WTC11 (cell line): ENCODE measurements around the gene HINT3. TPM values are rescaled to one million over a fixed set of nuclear protein-coding genes. Genes with fewer than 3 reads are reported as not detected.
A peak's percentile ranks its signal among the peaks of the same experiment; 100 is the strongest.

Source experiments
- ATAC-seq: fragments of 200-7000 bp; cut with Tn5 transposase; 2 replicates; pipeline ENCODE4 v1.10.0; 2021; ENCODE audit warnings: mild to moderate bottlenecking, moderate library complexity
- CTCF ChIA-PET: fragments of 300-600 bp; sonication (Branson Sonifier 250); formaldehyde crosslinking; loops from one replicate; lab custom pipeline; 2021; ENCODE audit warnings: antibody characterized with exemption; lab: Charles Lee
- POLR2A ChIA-PET: fragments of 350-600 bp; sonication (Branson Sonifier 250); formaldehyde crosslinking; loops from one replicate; lab custom pipeline; 2021; ENCODE audit warnings: antibody characterized with exemption; lab: Charles Lee
- DNase-seq: peaks from one replicate; pipeline ENCODE4 v3.0.0; 2021; ENCODE audit warnings: low spot score
- H3K27ac Mint-ChIP-seq: 2 replicates; pipeline ENCODE4 v1.8.0; 2021; ENCODE audit warnings: mixed read lengths
- H3K27me3 Mint-ChIP-seq: 2 replicates; pipeline ENCODE4 v1.8.0; 2021; ENCODE audit warnings: low read depth, mild to moderate bottlenecking, moderate library complexity, mixed read lengths
- H3K36me3 Mint-ChIP-seq: 2 replicates; pipeline ENCODE4 v1.8.0; 2021; ENCODE audit warnings: mixed read lengths
- H3K4me1 Mint-ChIP-seq: 2 replicates; pipeline ENCODE4 v1.8.0; 2022; ENCODE audit warnings: mixed read lengths
- H3K4me3 Mint-ChIP-seq: 2 replicates; pipeline ENCODE4 v1.8.0; 2021; ENCODE audit warnings: mild to moderate bottlenecking, moderate library complexity, mixed read lengths
- H3K9me3 Mint-ChIP-seq: 2 replicates; pipeline ENCODE4 v1.8.0; 2021; ENCODE audit warnings: mixed read lengths
- CREB1 ChIP-seq: sonication (generic); formaldehyde crosslinking; IDR thresholded peaks from 2 replicates; pipeline ENCODE4 v1.8.0; 2023; ENCODE audit warnings: mild to moderate bottlenecking, missing genetic modification reagents
- ESRRA ChIP-seq: sonication (generic); formaldehyde crosslinking; IDR thresholded peaks from 2 replicates; pipeline ENCODE4 v1.8.1; 2022; ENCODE audit warnings: mild to moderate bottlenecking, missing genetic modification reagents, borderline replicate concordance
- HMGXB4 ChIP-seq: sonication (generic); formaldehyde crosslinking; IDR thresholded peaks from 2 replicates; pipeline ENCODE4 v1.8.1; 2023; ENCODE audit warnings: mild to moderate bottlenecking, moderate library complexity, missing genetic modification reagents
- IRF1 ChIP-seq: sonication (generic); formaldehyde crosslinking; IDR thresholded peaks from 2 replicates; pipeline ENCODE4 v1.8.0; 2023; ENCODE audit warnings: missing genetic modification reagents
- JUN ChIP-seq: sonication (generic); formaldehyde crosslinking; IDR thresholded peaks from 2 replicates; pipeline ENCODE4 v1.8.0; 2023; ENCODE audit warnings: mild to moderate bottlenecking, missing genetic modification reagents
- MXD4 ChIP-seq: fragments of 250-450 bp; sonication (Bioruptor Pico); IDR thresholded peaks from 2 replicates; pipeline ENCODE4 v1.8.0; 2021; ENCODE audit warnings: mild to moderate bottlenecking, moderate library complexity, borderline replicate concordance
- NFE2L1 ChIP-seq: sonication (generic); formaldehyde crosslinking; IDR thresholded peaks from 2 replicates; pipeline ENCODE4 v1.8.1; 2023; ENCODE audit warnings: missing genetic modification reagents
- NR1H2 ChIP-seq: sonication (generic); formaldehyde crosslinking; IDR thresholded peaks from 2 replicates; pipeline ENCODE4 v1.9.0; 2021; ENCODE audit warnings: mild to moderate bottlenecking, moderate library complexity, missing genetic modification reagents
- NR2C2 ChIP-seq: sonication (generic); formaldehyde crosslinking; IDR thresholded peaks from 2 replicates; pipeline ENCODE4 v1.8.0; 2022; ENCODE audit warnings: mild to moderate bottlenecking, missing genetic modification reagents
- PREB ChIP-seq: sonication (generic); formaldehyde crosslinking; IDR thresholded peaks from 2 replicates; pipeline ENCODE4 v1.8.1; 2022; ENCODE audit warnings: mild to moderate bottlenecking, missing genetic modification reagents, moderate library complexity, borderline replicate concordance
- RORB ChIP-seq: fragments of 250-450 bp; sonication (Bioruptor Pico); IDR thresholded peaks from 2 replicates; pipeline ENCODE4 v1.9.0; 2021; ENCODE audit warnings: mild to moderate bottlenecking
- SP1 ChIP-seq: sonication (generic); formaldehyde crosslinking; conservative IDR thresholded peaks from 2 replicates; pipeline ENCODE4 v1.8.1; 2022; ENCODE audit warnings: missing genetic modification reagents
- ZNF138 ChIP-seq: sonication (generic); formaldehyde crosslinking; conservative IDR thresholded peaks from 2 replicates; pipeline ENCODE4 v1.8.1; 2022; ENCODE audit warnings: mild to moderate bottlenecking, moderate library complexity, missing genetic modification reagents
- ZNF219 ChIP-seq: sonication (generic); formaldehyde crosslinking; IDR thresholded peaks from 2 replicates; pipeline ENCODE4 v1.8.0; 2023; ENCODE audit warnings: missing genetic modification reagents, mild to moderate bottlenecking, borderline replicate concordance
- ZNF232 ChIP-seq: sonication (generic); formaldehyde crosslinking; IDR thresholded peaks from 2 replicates; pipeline ENCODE4 v1.8.0; 2022; ENCODE audit warnings: mild to moderate bottlenecking, missing genetic modification reagents
- total RNA-seq: library from RNA; stranded (reverse); gene quantifications from 3 replicates; pipeline ENCODE4 v1.2.3, GENCODE V29; 2021
- TF ChIP-seq, protein P1 (sequence below): sonication (generic); formaldehyde crosslinking; IDR thresholded peaks from 2 replicates; pipeline ENCODE4 v1.8.0; 2022; ENCODE audit warnings: missing genetic modification reagents
- TF ChIP-seq, protein P2 (sequence below): fragments of 250-450 bp; sonication (Bioruptor Pico); IDR thresholded peaks from 2 replicates; pipeline ENCODE4 v1.8.0; 2021; ENCODE audit warnings: mild to moderate bottlenecking
- TF ChIP-seq, protein P3 (sequence below): sonication (generic); formaldehyde crosslinking; IDR thresholded peaks from 2 replicates; pipeline ENCODE4 v1.8.1; 2023; ENCODE audit warnings: mild to moderate bottlenecking, missing genetic modification reagents, moderate library complexity
- TF ChIP-seq, protein P4 (sequence below): fragments of 250-450 bp; sonication (Bioruptor Pico); IDR thresholded peaks from 2 replicates; pipeline ENCODE4 v1.9.0; 2021; ENCODE audit warnings: mild to moderate bottlenecking
- TF ChIP-seq, protein P5 (sequence below): fragments of 200-600 bp; IDR thresholded peaks from 2 replicates; pipeline ENCODE4 v1.8.0; 2022; ENCODE audit warnings: antibody characterized with exemption

Gene HINT3
- total RNA-seq, 1 experiment from 2014 or later = 9.4 TPM

GRCh38 chr6:125986301-125987025 is 29.9 kb downstream of the HINT3 start, which contains the start of gene TRMT11 (continued):
- TF ChIP-seq, protein P1, sequence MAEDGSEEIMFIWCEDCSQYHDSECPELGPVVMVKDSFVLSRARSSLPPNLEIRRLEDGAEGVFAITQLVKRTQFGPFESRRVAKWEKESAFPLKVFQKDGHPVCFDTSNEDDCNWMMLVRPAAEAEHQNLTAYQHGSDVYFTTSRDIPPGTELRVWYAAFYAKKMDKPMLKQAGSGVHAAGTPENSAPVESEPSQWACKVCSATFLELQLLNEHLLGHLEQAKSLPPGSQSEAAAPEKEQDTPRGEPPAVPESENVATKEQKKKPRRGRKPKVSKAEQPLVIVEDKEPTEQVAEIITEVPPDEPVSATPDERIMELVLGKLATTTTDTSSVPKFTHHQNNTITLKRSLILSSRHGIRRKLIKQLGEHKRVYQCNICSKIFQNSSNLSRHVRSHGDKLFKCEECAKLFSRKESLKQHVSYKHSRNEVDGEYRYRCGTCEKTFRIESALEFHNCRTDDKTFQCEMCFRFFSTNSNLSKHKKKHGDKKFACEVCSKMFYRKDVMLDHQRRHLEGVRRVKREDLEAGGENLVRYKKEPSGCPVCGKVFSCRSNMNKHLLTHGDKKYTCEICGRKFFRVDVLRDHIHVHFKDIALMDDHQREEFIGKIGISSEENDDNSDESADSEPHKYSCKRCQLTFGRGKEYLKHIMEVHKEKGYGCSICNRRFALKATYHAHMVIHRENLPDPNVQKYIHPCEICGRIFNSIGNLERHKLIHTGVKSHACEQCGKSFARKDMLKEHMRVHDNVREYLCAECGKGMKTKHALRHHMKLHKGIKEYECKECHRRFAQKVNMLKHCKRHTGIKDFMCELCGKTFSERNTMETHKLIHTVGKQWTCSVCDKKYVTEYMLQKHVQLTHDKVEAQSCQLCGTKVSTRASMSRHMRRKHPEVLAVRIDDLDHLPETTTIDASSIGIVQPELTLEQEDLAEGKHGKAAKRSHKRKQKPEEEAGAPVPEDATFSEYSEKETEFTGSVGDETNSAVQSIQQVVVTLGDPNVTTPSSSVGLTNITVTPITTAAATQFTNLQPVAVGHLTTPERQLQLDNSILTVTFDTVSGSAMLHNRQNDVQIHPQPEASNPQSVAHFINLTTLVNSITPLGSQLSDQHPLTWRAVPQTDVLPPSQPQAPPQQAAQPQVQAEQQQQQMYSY = no peak
- TF ChIP-seq ZNF138 (0 out of 2 replicates have a peak, but pooled peaks have one; percentile 61), ZNF219 (no peak), IRF1 (peak; percentile 80; the same call in 1 of the 2 replicates), NFE2L1 (CRISPR knock-in tag) (0 out of 2 replicates have a peak, but pooled peaks have one; percentile 54)

DNA sequence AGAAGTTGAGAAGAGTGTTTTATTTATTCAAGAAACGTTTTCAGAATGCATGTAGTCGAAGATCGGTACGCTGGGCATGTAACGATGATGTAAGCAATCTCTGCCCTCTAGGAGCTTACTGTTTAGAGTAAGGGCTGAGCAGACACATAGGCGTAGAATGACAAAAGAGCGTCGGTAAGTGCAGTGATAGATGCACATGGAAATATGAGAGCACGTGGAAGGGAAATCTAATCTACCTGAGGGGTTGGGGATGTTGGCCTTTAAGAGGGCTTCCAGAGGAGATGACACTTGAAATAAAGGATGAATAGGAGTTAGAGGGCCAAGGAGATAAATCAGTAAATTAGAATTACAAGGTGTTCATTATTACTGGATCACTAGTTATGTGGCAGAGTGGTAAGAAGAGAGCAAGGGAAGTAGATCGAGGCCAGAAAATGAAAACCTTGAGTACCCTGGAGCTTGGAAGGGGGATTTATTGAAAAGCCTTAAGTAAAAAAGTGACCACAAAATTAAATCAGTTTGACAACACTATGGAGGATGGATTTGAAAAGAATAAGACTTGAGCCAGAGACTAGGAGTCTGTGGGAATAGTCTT is 30.6 kb downstream of the HINT3 start:
- H3K4me1 Mint-ChIP-seq = peaks cover 5% of the 10 kb centered on the region
- DNase-seq (no peak), ATAC-seq (peak; percentile 4)
- no peaks in the 10 kb centered on the region for H3K9me3 Mint-ChIP-seq
- H3K27ac Mint-ChIP-seq = no peak overlapping the region
- no peak overlapping the region for H3K4me3 Mint-ChIP-seq
- no peaks in the 10 kb centered on the region for H3K36me3 Mint-ChIP-seq
- no peaks in the 10 kb centered on the region for H3K27me3 Mint-ChIP-seq
- CTCF ChIA-PET = interaction anchor here (1.5 to 3.5 kb wide), 5 partner anchors 8 to 197 kb away, joined by 5 to 25 read pairs (median 15); partner anchors contain the start of genes HINT3 and NCOA7
- POLR2A ChIA-PET = interaction anchor here (0.7 to 1.8 kb wide), 9 partner anchors 19 to 355 kb away, joined by 3 to 11 read pairs (median 4); partner anchors contain the start of genes CENPW, HINT3 and NCOA7
- TF ChIP-seq, protein P2, sequence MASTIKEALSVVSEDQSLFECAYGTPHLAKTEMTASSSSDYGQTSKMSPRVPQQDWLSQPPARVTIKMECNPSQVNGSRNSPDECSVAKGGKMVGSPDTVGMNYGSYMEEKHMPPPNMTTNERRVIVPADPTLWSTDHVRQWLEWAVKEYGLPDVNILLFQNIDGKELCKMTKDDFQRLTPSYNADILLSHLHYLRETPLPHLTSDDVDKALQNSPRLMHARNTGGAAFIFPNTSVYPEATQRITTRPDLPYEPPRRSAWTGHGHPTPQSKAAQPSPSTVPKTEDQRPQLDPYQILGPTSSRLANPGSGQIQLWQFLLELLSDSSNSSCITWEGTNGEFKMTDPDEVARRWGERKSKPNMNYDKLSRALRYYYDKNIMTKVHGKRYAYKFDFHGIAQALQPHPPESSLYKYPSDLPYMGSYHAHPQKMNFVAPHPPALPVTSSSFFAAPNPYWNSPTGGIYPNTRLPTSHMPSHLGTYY (CRISPR knock-in tag) = no peak
- no peak for TF ChIP-seq ESRRA (CRISPR knock-in tag)
- TF ChIP-seq, protein P3, sequence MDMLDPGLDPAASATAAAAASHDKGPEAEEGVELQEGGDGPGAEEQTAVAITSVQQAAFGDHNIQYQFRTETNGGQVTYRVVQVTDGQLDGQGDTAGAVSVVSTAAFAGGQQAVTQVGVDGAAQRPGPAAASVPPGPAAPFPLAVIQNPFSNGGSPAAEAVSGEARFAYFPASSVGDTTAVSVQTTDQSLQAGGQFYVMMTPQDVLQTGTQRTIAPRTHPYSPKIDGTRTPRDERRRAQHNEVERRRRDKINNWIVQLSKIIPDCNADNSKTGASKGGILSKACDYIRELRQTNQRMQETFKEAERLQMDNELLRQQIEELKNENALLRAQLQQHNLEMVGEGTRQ (CRISPR knock-in tag) = no peak
- no peak for TF ChIP-seq CREB1
- TF ChIP-seq RORB (CRISPR knock-in tag) = no peak
- TF ChIP-seq NR1H2 (CRISPR knock-in tag) = no peak
- TF ChIP-seq JUN = no peak
- TF ChIP-seq, protein P4, sequence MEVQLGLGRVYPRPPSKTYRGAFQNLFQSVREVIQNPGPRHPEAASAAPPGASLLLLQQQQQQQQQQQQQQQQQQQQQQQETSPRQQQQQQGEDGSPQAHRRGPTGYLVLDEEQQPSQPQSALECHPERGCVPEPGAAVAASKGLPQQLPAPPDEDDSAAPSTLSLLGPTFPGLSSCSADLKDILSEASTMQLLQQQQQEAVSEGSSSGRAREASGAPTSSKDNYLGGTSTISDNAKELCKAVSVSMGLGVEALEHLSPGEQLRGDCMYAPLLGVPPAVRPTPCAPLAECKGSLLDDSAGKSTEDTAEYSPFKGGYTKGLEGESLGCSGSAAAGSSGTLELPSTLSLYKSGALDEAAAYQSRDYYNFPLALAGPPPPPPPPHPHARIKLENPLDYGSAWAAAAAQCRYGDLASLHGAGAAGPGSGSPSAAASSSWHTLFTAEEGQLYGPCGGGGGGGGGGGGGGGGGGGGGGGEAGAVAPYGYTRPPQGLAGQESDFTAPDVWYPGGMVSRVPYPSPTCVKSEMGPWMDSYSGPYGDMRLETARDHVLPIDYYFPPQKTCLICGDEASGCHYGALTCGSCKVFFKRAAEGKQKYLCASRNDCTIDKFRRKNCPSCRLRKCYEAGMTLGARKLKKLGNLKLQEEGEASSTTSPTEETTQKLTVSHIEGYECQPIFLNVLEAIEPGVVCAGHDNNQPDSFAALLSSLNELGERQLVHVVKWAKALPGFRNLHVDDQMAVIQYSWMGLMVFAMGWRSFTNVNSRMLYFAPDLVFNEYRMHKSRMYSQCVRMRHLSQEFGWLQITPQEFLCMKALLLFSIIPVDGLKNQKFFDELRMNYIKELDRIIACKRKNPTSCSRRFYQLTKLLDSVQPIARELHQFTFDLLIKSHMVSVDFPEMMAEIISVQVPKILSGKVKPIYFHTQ = no peak
- TF ChIP-seq ZNF232 (CRISPR knock-in tag) = no peak
- TF ChIP-seq MXD4 (CRISPR knock-in tag) = no peak
- TF ChIP-seq, protein P5, sequence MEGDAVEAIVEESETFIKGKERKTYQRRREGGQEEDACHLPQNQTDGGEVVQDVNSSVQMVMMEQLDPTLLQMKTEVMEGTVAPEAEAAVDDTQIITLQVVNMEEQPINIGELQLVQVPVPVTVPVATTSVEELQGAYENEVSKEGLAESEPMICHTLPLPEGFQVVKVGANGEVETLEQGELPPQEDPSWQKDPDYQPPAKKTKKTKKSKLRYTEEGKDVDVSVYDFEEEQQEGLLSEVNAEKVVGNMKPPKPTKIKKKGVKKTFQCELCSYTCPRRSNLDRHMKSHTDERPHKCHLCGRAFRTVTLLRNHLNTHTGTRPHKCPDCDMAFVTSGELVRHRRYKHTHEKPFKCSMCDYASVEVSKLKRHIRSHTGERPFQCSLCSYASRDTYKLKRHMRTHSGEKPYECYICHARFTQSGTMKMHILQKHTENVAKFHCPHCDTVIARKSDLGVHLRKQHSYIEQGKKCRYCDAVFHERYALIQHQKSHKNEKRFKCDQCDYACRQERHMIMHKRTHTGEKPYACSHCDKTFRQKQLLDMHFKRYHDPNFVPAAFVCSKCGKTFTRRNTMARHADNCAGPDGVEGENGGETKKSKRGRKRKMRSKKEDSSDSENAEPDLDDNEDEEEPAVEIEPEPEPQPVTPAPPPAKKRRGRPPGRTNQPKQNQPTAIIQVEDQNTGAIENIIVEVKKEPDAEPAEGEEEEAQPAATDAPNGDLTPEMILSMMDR = no peak
- TF ChIP-seq PREB (CRISPR knock-in tag) = no peak
- TF ChIP-seq HMGXB4 (CRISPR knock-in tag) = no peak
- TF ChIP-seq NR2C2 (CRISPR knock-in tag) = no peak
- no peak for TF ChIP-seq SP1
